ENCODE measurements around the gene ADM. TPM values are rescaled to one million over a fixed set of nuclear protein-coding genes. Genes with fewer than 3 reads are reported as not detected.

Gene ADM
- total RNA-seq, 1 donor from 2014 or later = 14.2 TPM

- no peak for TF ChIP-seq CTCF (IDR thresholded peaks at IDR 0.05; ENCODE audit: borderline replicate concordance)
- Histone ChIP-seq H3K9me3 (replicated peaks) (no peaks in the 10 kb centered on the region), H3K36me3 (no peaks in the 10 kb centered on the region), H3K27ac (replicated peaks) (no peak overlapping the region), H3K4me3 (no peak overlapping the region), H3K4me1 (peaks cover 58% of the 10 kb centered on the region), H3K27me3 (ENCODE audit: low read depth) (no peaks in the 10 kb centered on the region)
- intact Hi-C loops (cut with micrococcal nuclease) = no loop called here
- no peak for DNase-seq
These were observed 12.9 kb upstream of the ADM start for GRCh38 chr11:10291801-10292638.

GRCh38 chr11:10293423-10294289, 11.2 kb upstream of the ADM start, which contains the start of gene SBF2:
Gene SBF2, minus strand, starts transcription at chr11:10294219. Its CDS starts 150 bp downstream, at chr11:10294069.
- H3K27me3 ChIP-seq (ENCODE audit: low read depth) = no peaks in the 10 kb centered on the region
- intact Hi-C loops (cut with micrococcal nuclease) = no loop called here
- H3K36me3 ChIP-seq = no peaks in the 10 kb centered on the region
- peak; percentile 86 for DNase-seq
- H3K4me3 ChIP-seq = peak within 1 kb of the TSS; percentile 88
- peaks cover 53% of the 10 kb centered on the region for H3K4me1 ChIP-seq
- no peaks in the 10 kb centered on the region for H3K9me3 ChIP-seq (replicated peaks)
- TF ChIP-seq CTCF (IDR thresholded peaks at IDR 0.05; ENCODE audit: borderline replicate concordance) = no peak
- peak within 1 kb of the TSS; percentile 96 for H3K27ac ChIP-seq (replicated peaks)

- Histone ChIP-seq H3K27ac (replicated peaks) (peak overlapping the region; percentile 96), H3K4me3 (peak overlapping the region; percentile 88), H3K9me3 (replicated peaks) (no peaks in the 10 kb centered on the region), H3K4me1 (peaks cover 49% of the 10 kb centered on the region), H3K27me3 (ENCODE audit: low read depth) (no peaks in the 10 kb centered on the region), H3K36me3 (no peaks in the 10 kb centered on the region)
- DNase-seq = peak; percentile 50
- intact Hi-C loops (cut with micrococcal nuclease) = no loop called here
- no peak for TF ChIP-seq CTCF (IDR thresholded peaks at IDR 0.05; ENCODE audit: borderline replicate concordance)
These were observed 10.5 kb upstream of the ADM start for GRCh38 chr11:10294290-10294953.

GRCh38 chr11:10295064-10295901, 9.6 kb upstream of the ADM start:
- peak overlapping the region; percentile 96 for H3K27ac ChIP-seq (replicated peaks)
- no peaks in the 10 kb centered on the region for H3K9me3 ChIP-seq (replicated peaks)
- H3K4me3 ChIP-seq = peak overlapping the region; percentile 88
- no peaks in the 10 kb centered on the region for H3K36me3 ChIP-seq
- intact Hi-C loops (cut with micrococcal nuclease) = no loop called here
- DNase-seq = no peak
- H3K27me3 ChIP-seq (ENCODE audit: low read depth) = no peaks in the 10 kb centered on the region
- no peak for TF ChIP-seq CTCF (IDR thresholded peaks at IDR 0.05; ENCODE audit: borderline replicate concordance)
- peaks cover 44% of the 10 kb centered on the region for H3K4me1 ChIP-seq

All from left ventricle myocardium inferior (tissue), 1 donor.